HEK293T (cell line): ENCODE data around the gene ZNF536.

Experiments
- ARNT ChIP-seq: fragments of 450-650 bp; IDR thresholded peaks from 2 replicates; pipeline ENCODE4 v1.6.1; 2017; ENCODE audit warnings: mild to moderate bottlenecking
- BHLHE40 ChIP-seq: fragments of 450-650 bp; IDR thresholded peaks from 2 replicates; pipeline ENCODE4 v1.6.1; 2016; ENCODE audit warnings: mild to moderate bottlenecking, moderate library complexity, borderline replicate concordance
- FOXK2 ChIP-seq: fragments of 450-650 bp; IDR thresholded peaks from 2 replicates; pipeline ENCODE4 v1.6.1; 2016; ENCODE audit warnings: mild to moderate bottlenecking
- FOXM1 ChIP-seq: fragments of 450-650 bp; IDR thresholded peaks from 2 replicates; pipeline ENCODE4 v1.6.1; 2017; ENCODE audit warnings: mild to moderate bottlenecking, borderline replicate concordance
- L3MBTL2 ChIP-seq: fragments of 450-650 bp; conservative IDR thresholded peaks from 2 replicates; pipeline ENCODE4 v1.6.1; 2016; ENCODE audit warnings: mild to moderate bottlenecking
- NFRKB ChIP-seq: fragments of 450-650 bp; IDR thresholded peaks from 2 replicates; pipeline ENCODE4 v1.6.1; 2016; ENCODE audit warnings: mild to moderate bottlenecking, moderate library complexity
- SP1 ChIP-seq: fragments of 450-650 bp; IDR thresholded peaks from 2 replicates; pipeline ENCODE4 v1.6.1; 2017
- TARDBP ChIP-seq: fragments of 450-650 bp; IDR thresholded peaks from 2 replicates; pipeline ENCODE4 v1.6.1; 2016

DNA sequence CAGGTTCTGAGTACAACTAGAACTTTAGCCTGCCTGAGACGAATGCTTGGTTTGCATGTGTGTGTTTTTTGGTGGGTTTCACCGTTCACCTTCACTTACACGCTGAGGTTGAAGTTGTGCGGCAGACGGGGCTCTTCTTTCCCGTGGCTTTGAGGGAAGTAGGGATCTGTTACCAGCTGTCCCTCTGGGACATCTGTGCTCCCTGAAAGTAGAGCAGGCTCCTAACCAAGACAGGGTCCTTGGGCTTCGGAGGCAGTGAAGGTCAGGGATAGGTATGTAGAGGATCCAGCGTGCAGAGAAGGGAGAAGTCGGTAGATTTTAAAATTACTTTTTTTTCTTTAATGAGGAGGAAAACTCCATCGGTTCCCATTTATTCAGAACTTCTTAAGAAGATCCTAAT is 48.7 kb downstream of the ZNF536 start:
- TF ChIP-seq L3MBTL2: no peak
- no peak for TF ChIP-seq BHLHE40
- TF ChIP-seq NFRKB: no peak
- TF ChIP-seq FOXM1: no peak
- TF ChIP-seq TARDBP: no peak
- no peak for TF ChIP-seq ARNT
- no peak for TF ChIP-seq SP1
- no peak for TF ChIP-seq FOXK2
